Midbrain (tissue), 1 donor: ENCODE results near the gene RBMX.

ENCODE experiments used
- DNase-seq: peaks from one replicate; lab custom pipeline; 2025; lab: John Stamatoyannopoulos, UW

The RBMX gene

GRCh38 chrX:136835761-136836160, 44.8 kb downstream of the RBMX start:
- DNase-seq: no peak

- no peak for DNase-seq
Measured at GRCh38 chrX:136829413-136829812, 51.1 kb downstream of the RBMX start.

- no peak for DNase-seq
Measured at GRCh38 chrX:136828830-136829229, 51.7 kb downstream of the RBMX start.

- DNase-seq: no peak
Measured at GRCh38 chrX:136827026-136827425, 53.5 kb downstream of the RBMX start.

GRCh38 chrX:136825771-136826170, 54.8 kb downstream of the RBMX start:
- DNase-seq: no peak
